H9 (cell line): ENCODE results near the gene PRPH2. TPM values are rescaled to one million over a fixed set of nuclear protein-coding genes. Genes with fewer than 3 reads are reported as not detected.

Source experiments
- DNase-seq: peaks from one replicate; pipeline ENCODE4 v3.0.0-alpha.2; 2017
- H2AFZ ChIP-seq: one replicate; pipeline ENCODE4 v1.6.1; 2013; ENCODE audit warnings: mild to moderate bottlenecking, low read length, control low read depth, moderate library complexity
- H2AK5ac ChIP-seq: 2 replicates; pipeline ENCODE4 v1.6.1; 2013; ENCODE audit warnings: low read length, control low read depth, mixed read lengths; ENCODE audit not compliant: insufficient read length
- H2BK120ac ChIP-seq: one replicate; pipeline ENCODE4 v1.6.1; 2013; ENCODE audit warnings: low read depth, mild to moderate bottlenecking, low read length, control low read depth, inconsistent platforms; ENCODE audit not compliant: poor library complexity, severe bottlenecking
- H2BK12ac ChIP-seq: 2 replicates; pipeline ENCODE4 v1.6.1; 2013; ENCODE audit warnings: low read length, control low read depth, mixed read lengths, low read depth; ENCODE audit not compliant: insufficient read length
- H2BK15ac ChIP-seq: 2 replicates; pipeline ENCODE4 v1.6.1; 2013; ENCODE audit warnings: low read depth, low read length, control low read depth
- H2BK20ac ChIP-seq: one replicate; pipeline ENCODE4 v1.6.1; 2013; ENCODE audit warnings: low read depth, mild to moderate bottlenecking, low read length, control low read depth, inconsistent platforms; ENCODE audit not compliant: poor library complexity, severe bottlenecking
- H2BK5ac ChIP-seq: 2 replicates; pipeline ENCODE4 v1.6.1; 2013; ENCODE audit warnings: low read length, control low read depth, mixed read lengths; ENCODE audit not compliant: insufficient read length
- H3K14ac ChIP-seq: 2 replicates; pipeline ENCODE4 v1.6.1; 2013; ENCODE audit warnings: low read length, control low read depth; ENCODE audit not compliant: insufficient read depth
- H3K18ac ChIP-seq: 2 replicates; pipeline ENCODE4 v1.6.1; 2013; ENCODE audit warnings: low read depth, mild to moderate bottlenecking, mixed read lengths, low read length, control low read depth; ENCODE audit not compliant: insufficient read length
- H3K23ac ChIP-seq: 2 replicates; pipeline ENCODE4 v1.6.1; 2013; ENCODE audit warnings: low read length, control low read depth, mixed read lengths, low read depth; ENCODE audit not compliant: insufficient read length
- H3K23me2 ChIP-seq: 2 replicates; pipeline ENCODE4 v1.6.1; 2013; ENCODE audit warnings: low read depth, mild to moderate bottlenecking, mixed read lengths, low read length, control low read depth; ENCODE audit not compliant: insufficient read length, poor library complexity, severe bottlenecking
- H3K27ac ChIP-seq: 2 replicates; pipeline ENCODE4 v1.5.1; 2013; ENCODE audit warnings: low read length, control low read depth, mixed read lengths, low read depth; ENCODE audit not compliant: insufficient read length
- H3K27me3 ChIP-seq: 2 replicates; pipeline ENCODE4 v1.6.1; 2013; ENCODE audit warnings: low read length, control low read depth, inconsistent platforms; ENCODE audit not compliant: insufficient read depth
- H3K4ac ChIP-seq: 2 replicates; pipeline ENCODE4 v1.6.1; 2013; ENCODE audit warnings: low read depth, mild to moderate bottlenecking, control low read depth, inconsistent platforms, low read length, moderate library complexity
- H3K4me1 ChIP-seq: 2 replicates; pipeline ENCODE4 v1.6.1; 2013; ENCODE audit warnings: low read length, control low read depth, inconsistent platforms; ENCODE audit not compliant: insufficient read depth
- H3K4me2 ChIP-seq: 2 replicates; pipeline ENCODE4 v1.6.1; 2013; ENCODE audit warnings: low read length, control low read depth, mixed read lengths; ENCODE audit not compliant: insufficient read length, insufficient read depth
- H3K56ac ChIP-seq: 2 replicates; pipeline ENCODE4 v1.6.1; 2013; ENCODE audit warnings: low read depth, mild to moderate bottlenecking, mixed read lengths, low read length, control low read depth; ENCODE audit not compliant: insufficient read length
- H3K79me1 ChIP-seq: 2 replicates; pipeline ENCODE4 v1.6.1; 2013; ENCODE audit warnings: low read depth, mild to moderate bottlenecking, moderate library complexity, low read length, control low read depth, inconsistent platforms; ENCODE audit not compliant: insufficient read depth, poor library complexity, severe bottlenecking
- H3K79me2 ChIP-seq: 2 replicates; pipeline ENCODE4 v1.6.1; 2013; ENCODE audit warnings: low read length, control low read depth, inconsistent platforms; ENCODE audit not compliant: insufficient read depth
- H3K9ac ChIP-seq: 2 replicates; pipeline ENCODE4 v1.6.1; 2013; ENCODE audit warnings: low read length, control low read depth, mixed read lengths; ENCODE audit not compliant: insufficient read length; ENCODE audit errors: extremely low read depth
- H3K9me3 ChIP-seq: one replicate; pipeline ENCODE4 v1.6.1; 2013; ENCODE audit warnings: low read depth, low read length, inconsistent platforms; ENCODE audit not compliant: control insufficient read depth
- H3T11ph ChIP-seq: one replicate; pipeline ENCODE4 v1.6.1; 2013; ENCODE audit warnings: mild to moderate bottlenecking, low read length, control low read depth, inconsistent platforms
- H4K20me1 ChIP-seq: one replicate; pipeline ENCODE4 v1.6.1; 2013; ENCODE audit not compliant: control insufficient read depth, insufficient read length, insufficient read depth
- H4K5ac ChIP-seq: 2 replicates; pipeline ENCODE4 v1.6.1; 2013; ENCODE audit warnings: low read depth, mild to moderate bottlenecking, mixed read lengths, low read length, control low read depth; ENCODE audit not compliant: insufficient read length
- H4K8ac ChIP-seq: replicated peaks from 2 replicates; pipeline ENCODE4 v1.6.1; 2013; ENCODE audit warnings: low read length, control low read depth, mixed read lengths, low read depth; ENCODE audit not compliant: insufficient read length
- H4K91ac ChIP-seq: 2 replicates; pipeline ENCODE4 v1.6.1; 2013; ENCODE audit warnings: low read depth, mild to moderate bottlenecking, moderate library complexity, mixed read lengths, low read length, control low read depth; ENCODE audit not compliant: insufficient read length
- H3K27ac Mint-ChIP-seq, 3 experiments: 2 replicates in 2 of 3; 3 replicates in 1 of 3; pipeline ENCODE4 v1.8.0; 2020 to 2021; ENCODE audit warnings: mixed read lengths in 3 of 3, mild to moderate bottlenecking in 1 of 3, moderate library complexity in 1 of 3
- H3K27me3 Mint-ChIP-seq: 2 replicates; pipeline ENCODE4 v1.8.0; 2021; ENCODE audit warnings: low read depth, mild to moderate bottlenecking, moderate library complexity, mixed read lengths
- H3K36me3 Mint-ChIP-seq, 3 experiments: 2 replicates in 2 of 3; 3 replicates in 1 of 3; pipeline ENCODE4 v1.8.0; 2020 to 2021; ENCODE audit warnings: low read depth in 3 of 3, mixed read lengths in 3 of 3; ENCODE audit not compliant: insufficient read depth in 1 of 3
- H3K4me1 Mint-ChIP-seq, 2 experiments: 2 replicates each; pipeline ENCODE4 v1.8.0; 2020; ENCODE audit warnings: mixed read lengths in 2 of 2
- H3K4me3 Mint-ChIP-seq, 2 experiments: 2 replicates in 1 of 2; 3 replicates in 1 of 2; pipeline ENCODE4 v1.8.0; 2020 to 2021; ENCODE audit warnings: mild to moderate bottlenecking in 2 of 2, mixed read lengths in 2 of 2, moderate library complexity in 1 of 2
- H3K9me3 Mint-ChIP-seq, 2 experiments: 2 replicates in 1 of 2; 3 replicates in 1 of 2; pipeline ENCODE4 v1.8.0; 2020; ENCODE audit warnings: mild to moderate bottlenecking in 2 of 2, mixed read lengths in 2 of 2, moderate library complexity in 1 of 2
- CTCF ChIP-seq: fragments of 200-600 bp; sonication (generic); conservative IDR thresholded peaks from 3 replicates; pipeline ENCODE4 v1.8.0; 2021; ENCODE audit warnings: antibody characterized with exemption, mild to moderate bottlenecking
- WGBS: extraction: QIAGEN DNeasy Blood & Tissue Kit; methylation state at CpG from one replicate; pipeline ENCODE4 v1.1.7; 2013; ENCODE audit warnings: missing lambda C conversion rate, low lambda C conversion rate, mixed read lengths; ENCODE audit not compliant: insufficient read length; ENCODE audit errors: extremely low coverage; 5-methylcytosine and 5-hydroxymethylcytosine counted together
- total RNA-seq: library from RNA; stranded (reverse); gene quantifications from 2 replicates; pipeline ENCODE4 v1.2.1, GENCODE V29; 2021

PRPH2 gene
- total RNA-seq, 1 experiment from 2014 or later = 0.31 TPM

GRCh38 chr6:42661540-42662153, 60.8 kb downstream of the PRPH2 start:
- H3K27ac ChIP-seq = no peak overlapping the region
- H3K79me2 ChIP-seq = no peaks in the 10 kb centered on the region
- H2BK5ac ChIP-seq = no peak overlapping the region
- H3K9me3 ChIP-seq = no peaks in the 10 kb centered on the region
- WGBS = no CpG with 5 or more reads among the region's 5 CpGs
- H3K23me2 ChIP-seq = no peaks in the 10 kb centered on the region
- H3K4me2 ChIP-seq = no peak overlapping the region
- Mint-ChIP-seq H3K27ac (peak overlapping the region in 1 of 3 experiments; percentile 66; a peak in 2 of 7 replicates), H3K36me3 (peaks cover 13 to 61% (median 53%) of the 10 kb centered on the region in 3 experiments; a peak in 6 of 7 replicates), H3K27me3 (no peaks in the 10 kb centered on the region), H3K9me3 (no peaks in the 10 kb centered on the region), H3K4me3 (peak overlapping the region in 1 of 2 experiments; percentile 6; a peak in 1 of 5 replicates), H3K4me1 (no peaks in the 10 kb centered on the region)
- peak; percentile 92 for TF ChIP-seq CTCF
- H3K79me1 ChIP-seq = no peaks in the 10 kb centered on the region
- H2AK5ac ChIP-seq = no peak overlapping the region
- H2BK12ac ChIP-seq = no peak overlapping the region
- no peak overlapping the region for H2BK15ac ChIP-seq
- H4K5ac ChIP-seq = no peak overlapping the region
- no peak overlapping the region for H3K23ac ChIP-seq
- no peak overlapping the region for H3K18ac ChIP-seq
- H3K27me3 ChIP-seq = no peaks in the 10 kb centered on the region
- H4K20me1 ChIP-seq = no peaks in the 10 kb centered on the region
- peak; percentile 70 for DNase-seq
- H4K8ac ChIP-seq = no peak overlapping the region
- no peak overlapping the region for H2AFZ ChIP-seq
- H3K56ac ChIP-seq = no peak overlapping the region
- H3K4ac ChIP-seq = no peak overlapping the region
- no peak overlapping the region for H3K14ac ChIP-seq
- H4K91ac ChIP-seq = no peak overlapping the region
- no peaks in the 10 kb centered on the region for H3K4me1 ChIP-seq
- no peak overlapping the region for H3K9ac ChIP-seq
- H2BK20ac ChIP-seq = no peak overlapping the region
- no peak overlapping the region for H2BK120ac ChIP-seq
- no peak overlapping the region for H3T11ph ChIP-seq
